Fibroblast of lung (primary cell): Measurements from ENCODE around the gene ULBP2.

ENCODE experiments used
- CTCF ChIP-seq, 2 donors: IDR thresholded peaks in 1 of 2; conservative IDR thresholded peaks in 1 of 2; 1 replicate in 1 of 2; 2 replicates in 1 of 2; pipeline ENCODE4 v1.5.1; 2011 to 2012; ENCODE audit warnings: low read length in 2 of 2, control low read depth in 1 of 2, inconsistent platforms in 1 of 2, low read depth in 1 of 2, mild to moderate bottlenecking in 1 of 2
- EZH2 ChIP-seq: IDR thresholded peaks from 2 replicates; pipeline ENCODE4 v1.5.1; 2012; ENCODE audit warnings: low read length, control low read depth, mild to moderate bottlenecking; ENCODE audit errors: missing control alignments

GRCh38 chr6:149951626-149952025 lies 9.8 kb downstream of the ULBP2 start:
- TF ChIP-seq CTCF (conservative IDR thresholded peaks at IDR 0.05 in 1 of 2, IDR thresholded peaks at IDR 0.05 in 1 of 2; ENCODE audit: low read depth in 1 of 2, low read length in 2 of 2) (no peak), EZH2 (no peak)
